ENCODE measurements around the gene SPANXB1. TPM values are rescaled to one million over a fixed set of nuclear protein-coding genes. Genes with fewer than 3 reads are reported as not detected.

The SPANXB1 gene
- polyA plus RNA-seq, 1 donor from 2014 or later = not detected

DNA sequence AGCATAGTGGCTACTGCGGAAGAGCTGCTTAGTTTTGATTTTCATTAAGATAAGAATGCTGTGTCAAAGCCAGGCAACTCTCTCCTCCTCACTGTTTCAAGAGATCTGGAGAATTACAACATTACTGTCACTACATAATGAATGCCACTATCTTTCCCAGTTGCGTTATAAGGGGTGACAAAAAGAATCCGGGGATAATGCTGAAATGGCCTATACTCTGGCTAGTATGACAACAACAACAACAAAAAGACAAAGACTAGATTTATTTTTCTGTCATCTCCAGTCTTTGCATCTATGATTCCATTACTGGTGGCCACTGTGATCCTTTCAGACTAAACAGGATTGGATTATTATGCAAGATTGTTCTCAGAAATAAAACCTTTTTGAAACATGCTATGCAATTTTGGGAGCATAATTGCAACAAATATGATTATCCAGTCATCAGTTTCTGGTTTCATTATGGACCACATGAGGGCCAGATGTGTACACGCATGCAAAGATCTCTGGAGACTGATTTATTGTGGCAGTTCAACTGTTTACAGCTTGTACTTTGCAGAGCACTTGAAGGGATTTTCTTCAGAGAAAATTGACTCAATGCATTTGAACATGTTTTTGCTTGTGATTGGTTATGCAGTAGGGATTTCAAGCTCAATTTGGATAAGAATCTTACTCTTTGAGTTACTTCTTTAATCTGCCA, 31.1 kb upstream of the SPANXB1 start:
- H3K27me3 ChIP-seq (ENCODE audit: insufficient read depth, low read depth, low read length) = no peaks in the 10 kb centered on the region
- no peak overlapping the region for H3K27ac ChIP-seq (ENCODE audit: low read length)
- no peak overlapping the region for H3K4me2 ChIP-seq (ENCODE audit: low read length)
- H3K79me2 ChIP-seq (replicated peaks; ENCODE audit: insufficient read depth, low read length) = no peaks in the 10 kb centered on the region
- no peak overlapping the region for H2AFZ ChIP-seq (ENCODE audit: low read depth, low read length)
- no peaks in the 10 kb centered on the region for H3K36me3 ChIP-seq (ENCODE audit: insufficient read depth, low read length)
- H3K9ac ChIP-seq (ENCODE audit: low read length) = no peak overlapping the region
- H4K20me1 ChIP-seq (ENCODE audit: insufficient read depth) = no peaks in the 10 kb centered on the region
- TF ChIP-seq EP300 (conservative IDR thresholded peaks at IDR 0.05; ENCODE audit: poor library complexity, severe bottlenecking) (no peak), MXI1 (conservative IDR thresholded peaks at IDR 0.05; ENCODE audit: poor library complexity, severe bottlenecking) (no peak), TAF1 (IDR thresholded peaks at IDR 0.05; ENCODE audit: low read depth) (no peak)
- H3K4me3 ChIP-seq (ENCODE audit: low read length) = no peak overlapping the region
- no peaks in the 10 kb centered on the region for H3F3A ChIP-seq (ENCODE audit: insufficient read depth, low read length, poor library complexity, severe bottlenecking)
- H3K9me2 ChIP-seq (ENCODE audit: insufficient read depth, low read length) = no peaks in the 10 kb centered on the region
- H3K9me3 ChIP-seq (ENCODE audit: low read length) = no peaks in the 10 kb centered on the region

DNA sequence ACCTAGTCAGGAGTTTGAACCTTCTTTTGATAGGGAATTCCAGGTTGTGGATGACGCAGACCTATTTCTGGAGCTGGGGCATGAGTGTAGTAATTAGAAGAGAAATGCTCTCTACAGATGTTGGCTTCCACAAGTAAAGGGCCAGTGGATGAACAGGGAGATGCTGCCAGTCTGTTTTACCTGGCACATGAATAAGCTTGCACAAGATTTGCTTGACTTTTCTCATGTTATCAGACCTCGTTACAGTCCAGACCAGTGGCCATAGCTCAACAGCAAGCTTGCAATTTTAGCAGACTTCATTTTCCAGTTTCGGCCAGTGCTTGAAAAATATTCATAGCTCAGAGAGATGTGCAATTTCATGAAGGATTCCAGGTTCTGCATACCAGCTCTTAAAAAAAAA, 26.9 kb upstream of the SPANXB1 start:
- H3K79me2 ChIP-seq (replicated peaks; ENCODE audit: insufficient read depth, low read length) = no peaks in the 10 kb centered on the region
- no peaks in the 10 kb centered on the region for H3K36me3 ChIP-seq (ENCODE audit: insufficient read depth, low read length)
- H3K4me3 ChIP-seq (ENCODE audit: low read length) = no peak overlapping the region
- no peaks in the 10 kb centered on the region for H3K9me3 ChIP-seq (ENCODE audit: low read length)
- H2AFZ ChIP-seq (ENCODE audit: low read depth, low read length) = no peak overlapping the region
- H3K4me2 ChIP-seq (ENCODE audit: low read length) = no peak overlapping the region
- H3F3A ChIP-seq (ENCODE audit: insufficient read depth, low read length, poor library complexity, severe bottlenecking) = no peaks in the 10 kb centered on the region
- H3K9ac ChIP-seq (ENCODE audit: low read length) = no peak overlapping the region
- TF ChIP-seq, protein P1, sequence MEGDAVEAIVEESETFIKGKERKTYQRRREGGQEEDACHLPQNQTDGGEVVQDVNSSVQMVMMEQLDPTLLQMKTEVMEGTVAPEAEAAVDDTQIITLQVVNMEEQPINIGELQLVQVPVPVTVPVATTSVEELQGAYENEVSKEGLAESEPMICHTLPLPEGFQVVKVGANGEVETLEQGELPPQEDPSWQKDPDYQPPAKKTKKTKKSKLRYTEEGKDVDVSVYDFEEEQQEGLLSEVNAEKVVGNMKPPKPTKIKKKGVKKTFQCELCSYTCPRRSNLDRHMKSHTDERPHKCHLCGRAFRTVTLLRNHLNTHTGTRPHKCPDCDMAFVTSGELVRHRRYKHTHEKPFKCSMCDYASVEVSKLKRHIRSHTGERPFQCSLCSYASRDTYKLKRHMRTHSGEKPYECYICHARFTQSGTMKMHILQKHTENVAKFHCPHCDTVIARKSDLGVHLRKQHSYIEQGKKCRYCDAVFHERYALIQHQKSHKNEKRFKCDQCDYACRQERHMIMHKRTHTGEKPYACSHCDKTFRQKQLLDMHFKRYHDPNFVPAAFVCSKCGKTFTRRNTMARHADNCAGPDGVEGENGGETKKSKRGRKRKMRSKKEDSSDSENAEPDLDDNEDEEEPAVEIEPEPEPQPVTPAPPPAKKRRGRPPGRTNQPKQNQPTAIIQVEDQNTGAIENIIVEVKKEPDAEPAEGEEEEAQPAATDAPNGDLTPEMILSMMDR (IDR thresholded peaks at IDR 0.05; ENCODE audit: poor library complexity, severe bottlenecking) = no peak
- TF ChIP-seq EZH2 (IDR thresholded peaks at IDR 0.05; ENCODE audit: borderline replicate concordance, insufficient read depth, low read length, poor library complexity, severe bottlenecking) (no peak), RAD21 (conservative IDR thresholded peaks at IDR 0.05) (no peak), TAF1 (IDR thresholded peaks at IDR 0.05; ENCODE audit: low read depth) (no peak), SMC3 (conservative IDR thresholded peaks at IDR 0.05; ENCODE audit: poor library complexity) (no peak), EP300 (conservative IDR thresholded peaks at IDR 0.05; ENCODE audit: poor library complexity, severe bottlenecking) (no peak), POLR2AphosphoS5 (IDR thresholded peaks at IDR 0.05) (no peak), MXI1 (conservative IDR thresholded peaks at IDR 0.05; ENCODE audit: poor library complexity, severe bottlenecking) (no peak)
- no peak overlapping the region for H3K27ac ChIP-seq (ENCODE audit: low read length)
- H3K9me2 ChIP-seq (ENCODE audit: insufficient read depth, low read length) = no peaks in the 10 kb centered on the region
- H4K20me1 ChIP-seq (ENCODE audit: insufficient read depth) = no peaks in the 10 kb centered on the region
- no peaks in the 10 kb centered on the region for H3K27me3 ChIP-seq (ENCODE audit: insufficient read depth, low read depth, low read length)

DNA sequence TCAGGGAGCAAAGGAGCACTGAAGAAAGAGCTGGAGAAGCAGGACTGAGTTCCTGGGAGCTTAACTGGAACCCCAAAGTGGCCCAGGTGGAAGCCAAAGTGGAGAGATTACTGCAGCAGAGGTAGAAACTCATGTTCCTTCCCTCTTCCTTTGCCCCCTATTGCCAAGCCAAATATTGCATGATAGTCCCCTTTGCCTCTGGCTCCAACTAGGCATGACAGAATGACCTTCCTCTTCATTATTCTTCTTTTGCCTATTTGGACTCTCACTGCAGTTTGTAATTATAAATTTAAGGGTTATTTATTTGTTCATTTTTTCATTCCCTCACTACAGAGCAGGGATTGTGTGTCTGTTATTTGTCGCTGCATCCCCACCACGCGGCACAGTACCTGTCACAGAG, 22.1 kb upstream of the SPANXB1 start:
- TF ChIP-seq TAF1 (IDR thresholded peaks at IDR 0.05; ENCODE audit: low read depth) (no peak), EZH2 (IDR thresholded peaks at IDR 0.05; ENCODE audit: borderline replicate concordance, insufficient read depth, low read length, poor library complexity, severe bottlenecking) (no peak), RAD21 (conservative IDR thresholded peaks at IDR 0.05) (no peak), SMC3 (conservative IDR thresholded peaks at IDR 0.05; ENCODE audit: poor library complexity) (no peak), EP300 (conservative IDR thresholded peaks at IDR 0.05; ENCODE audit: poor library complexity, severe bottlenecking) (no peak), POLR2AphosphoS5 (IDR thresholded peaks at IDR 0.05) (no peak), MXI1 (conservative IDR thresholded peaks at IDR 0.05; ENCODE audit: poor library complexity, severe bottlenecking) (no peak)
- TF ChIP-seq, protein P2, sequence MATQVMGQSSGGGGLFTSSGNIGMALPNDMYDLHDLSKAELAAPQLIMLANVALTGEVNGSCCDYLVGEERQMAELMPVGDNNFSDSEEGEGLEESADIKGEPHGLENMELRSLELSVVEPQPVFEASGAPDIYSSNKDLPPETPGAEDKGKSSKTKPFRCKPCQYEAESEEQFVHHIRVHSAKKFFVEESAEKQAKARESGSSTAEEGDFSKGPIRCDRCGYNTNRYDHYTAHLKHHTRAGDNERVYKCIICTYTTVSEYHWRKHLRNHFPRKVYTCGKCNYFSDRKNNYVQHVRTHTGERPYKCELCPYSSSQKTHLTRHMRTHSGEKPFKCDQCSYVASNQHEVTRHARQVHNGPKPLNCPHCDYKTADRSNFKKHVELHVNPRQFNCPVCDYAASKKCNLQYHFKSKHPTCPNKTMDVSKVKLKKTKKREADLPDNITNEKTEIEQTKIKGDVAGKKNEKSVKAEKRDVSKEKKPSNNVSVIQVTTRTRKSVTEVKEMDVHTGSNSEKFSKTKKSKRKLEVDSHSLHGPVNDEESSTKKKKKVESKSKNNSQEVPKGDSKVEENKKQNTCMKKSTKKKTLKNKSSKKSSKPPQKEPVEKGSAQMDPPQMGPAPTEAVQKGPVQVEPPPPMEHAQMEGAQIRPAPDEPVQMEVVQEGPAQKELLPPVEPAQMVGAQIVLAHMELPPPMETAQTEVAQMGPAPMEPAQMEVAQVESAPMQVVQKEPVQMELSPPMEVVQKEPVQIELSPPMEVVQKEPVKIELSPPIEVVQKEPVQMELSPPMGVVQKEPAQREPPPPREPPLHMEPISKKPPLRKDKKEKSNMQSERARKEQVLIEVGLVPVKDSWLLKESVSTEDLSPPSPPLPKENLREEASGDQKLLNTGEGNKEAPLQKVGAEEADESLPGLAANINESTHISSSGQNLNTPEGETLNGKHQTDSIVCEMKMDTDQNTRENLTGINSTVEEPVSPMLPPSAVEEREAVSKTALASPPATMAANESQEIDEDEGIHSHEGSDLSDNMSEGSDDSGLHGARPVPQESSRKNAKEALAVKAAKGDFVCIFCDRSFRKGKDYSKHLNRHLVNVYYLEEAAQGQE (IDR thresholded peaks at IDR 0.05; ENCODE audit: borderline replicate concordance) = no peak
- TF ChIP-seq, protein P1 (IDR thresholded peaks at IDR 0.05; ENCODE audit: poor library complexity, severe bottlenecking) = no peak
- H3K4me2 ChIP-seq (ENCODE audit: low read length) = no peak overlapping the region
- no peaks in the 10 kb centered on the region for H3K9me3 ChIP-seq (ENCODE audit: low read length)
- no peaks in the 10 kb centered on the region for H4K20me1 ChIP-seq (ENCODE audit: insufficient read depth)
- H3F3A ChIP-seq (ENCODE audit: insufficient read depth, low read length, poor library complexity, severe bottlenecking) = no peaks in the 10 kb centered on the region
- no peaks in the 10 kb centered on the region for H3K36me3 ChIP-seq (ENCODE audit: insufficient read depth, low read length)
- no peak overlapping the region for H2AFZ ChIP-seq (ENCODE audit: low read depth, low read length)
- no peaks in the 10 kb centered on the region for H3K9me2 ChIP-seq (ENCODE audit: insufficient read depth, low read length)
- H3K27ac ChIP-seq (ENCODE audit: low read length) = no peak overlapping the region
- H3K9ac ChIP-seq (ENCODE audit: low read length) = no peak overlapping the region
- H3K4me3 ChIP-seq (ENCODE audit: low read length) = no peak overlapping the region
- H3K79me2 ChIP-seq (replicated peaks; ENCODE audit: insufficient read depth, low read length) = no peaks in the 10 kb centered on the region
- H3K27me3 ChIP-seq (ENCODE audit: insufficient read depth, low read depth, low read length) = no peaks in the 10 kb centered on the region

All from neural cell (in vitro differentiated cells).